GM18909 (cell line): ENCODE results near the gene EPHB3.

ENCODE experiments used
- ATAC-seq: cut with Tn5 transposase; IDR thresholded peaks from one replicate; pipeline ENCODE4 v1.9.1; 2021; ENCODE audit warnings: mild to moderate bottlenecking; ENCODE audit not compliant: unreplicated experiment, poor library complexity

Gene EPHB3

DNA sequence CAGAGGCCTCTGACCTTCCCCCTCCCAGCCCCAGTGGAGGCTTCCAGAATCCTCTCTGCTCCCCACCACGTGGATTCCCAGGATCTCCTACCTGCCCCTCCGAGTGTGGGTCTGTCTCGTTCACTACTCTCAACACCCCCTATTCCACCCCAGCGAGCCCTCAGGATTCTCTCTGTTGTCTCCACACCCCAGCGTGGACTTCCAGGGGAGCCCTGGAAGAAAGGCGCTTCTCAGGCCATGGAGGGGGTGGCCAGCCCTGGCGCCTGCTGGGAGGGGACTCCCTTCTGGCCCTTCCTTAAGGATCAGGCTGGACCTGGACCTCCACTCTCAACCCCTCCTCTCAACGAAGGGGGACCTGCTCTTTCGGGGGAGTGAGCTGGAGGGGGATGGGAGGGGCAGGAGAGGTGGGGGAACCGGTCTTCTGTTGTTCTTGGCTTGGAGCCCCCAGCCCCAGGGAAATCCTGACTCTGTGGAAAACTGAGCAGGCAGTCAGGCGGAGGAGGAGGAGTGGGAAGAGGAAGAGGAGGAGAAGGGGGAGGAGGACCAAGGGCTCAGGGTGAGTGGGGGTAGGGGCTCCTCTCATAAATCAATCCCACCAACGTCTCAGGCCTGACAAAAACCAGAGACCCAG lies 32.9 kb downstream of the EPHB3 start:
- no peak for ATAC-seq

DNA sequence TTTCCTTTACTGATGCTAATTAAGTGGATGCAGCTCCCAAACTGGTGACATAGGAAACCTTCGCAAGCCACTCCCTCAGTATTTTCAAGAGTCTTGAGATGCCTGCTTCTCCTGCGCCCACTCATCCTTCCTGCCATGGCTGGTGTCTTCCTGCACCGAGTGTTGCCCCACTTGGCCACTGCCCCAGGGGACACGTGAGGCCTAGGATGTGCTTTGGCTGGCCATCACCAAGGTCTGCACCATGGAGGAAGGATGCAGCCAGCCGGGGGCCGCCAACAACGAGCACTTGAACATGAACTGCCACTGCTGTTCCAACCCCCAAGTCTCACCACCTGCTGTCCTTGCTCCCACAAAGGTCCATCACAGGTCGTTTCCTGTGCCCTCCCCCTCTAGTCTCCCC lies 34.1 kb downstream of the EPHB3 start:
- ATAC-seq: no peak

DNA sequence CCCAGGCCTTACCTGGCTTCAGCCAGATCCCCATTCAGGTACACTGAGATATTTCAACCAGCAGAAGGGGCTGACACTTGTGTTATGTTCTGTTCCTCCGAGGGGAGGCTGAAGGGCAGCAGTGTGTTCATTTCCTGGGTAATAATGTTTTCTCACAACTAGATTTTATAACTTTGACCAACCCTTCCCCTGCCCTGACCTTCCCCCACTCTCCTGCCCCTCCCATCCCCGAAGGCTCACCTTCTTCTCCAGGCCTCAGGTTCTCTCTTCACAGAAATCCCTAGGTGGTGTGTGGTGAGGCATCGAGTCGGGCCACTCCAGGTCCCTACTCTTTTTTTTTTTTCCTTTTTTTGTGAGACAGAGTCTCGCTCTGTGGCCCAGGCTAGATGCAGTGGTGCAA lies 34.6 kb downstream of the EPHB3 start:
- ATAC-seq: no peak

DNA sequence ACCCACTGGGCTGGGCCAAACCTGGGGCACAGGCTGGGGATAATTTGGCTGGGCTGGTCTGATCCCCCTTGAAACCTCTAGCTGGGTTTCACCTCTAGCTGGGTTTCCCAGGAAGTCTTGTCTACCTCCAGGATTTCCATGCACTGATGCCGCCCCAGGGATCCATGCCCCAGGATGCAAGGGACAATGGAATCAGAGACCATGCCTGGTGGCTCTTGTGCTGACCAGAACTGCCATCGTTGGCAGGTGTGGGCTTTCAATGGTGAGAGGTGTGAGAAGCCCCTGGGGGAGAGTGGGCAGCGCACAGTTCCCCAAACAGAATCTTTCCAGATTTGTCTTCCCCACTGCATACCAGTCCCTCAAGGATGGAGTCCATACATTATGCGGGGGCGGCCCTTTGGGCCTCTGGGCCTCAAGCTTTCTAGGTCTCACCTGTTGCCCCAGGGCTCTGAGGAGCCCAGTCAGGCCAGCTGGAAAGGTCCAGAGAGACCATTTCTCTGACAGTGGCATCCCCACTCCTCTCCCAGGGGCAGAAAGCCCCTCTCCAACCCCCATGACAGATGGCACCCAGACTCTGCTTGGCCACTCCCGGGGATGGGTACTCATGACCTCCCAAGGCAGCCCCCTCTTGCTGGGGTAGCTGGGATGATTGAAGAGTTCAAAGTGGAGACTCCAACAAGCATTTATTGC lies 35.4 kb downstream of the EPHB3 start:
- no peak for ATAC-seq

DNA sequence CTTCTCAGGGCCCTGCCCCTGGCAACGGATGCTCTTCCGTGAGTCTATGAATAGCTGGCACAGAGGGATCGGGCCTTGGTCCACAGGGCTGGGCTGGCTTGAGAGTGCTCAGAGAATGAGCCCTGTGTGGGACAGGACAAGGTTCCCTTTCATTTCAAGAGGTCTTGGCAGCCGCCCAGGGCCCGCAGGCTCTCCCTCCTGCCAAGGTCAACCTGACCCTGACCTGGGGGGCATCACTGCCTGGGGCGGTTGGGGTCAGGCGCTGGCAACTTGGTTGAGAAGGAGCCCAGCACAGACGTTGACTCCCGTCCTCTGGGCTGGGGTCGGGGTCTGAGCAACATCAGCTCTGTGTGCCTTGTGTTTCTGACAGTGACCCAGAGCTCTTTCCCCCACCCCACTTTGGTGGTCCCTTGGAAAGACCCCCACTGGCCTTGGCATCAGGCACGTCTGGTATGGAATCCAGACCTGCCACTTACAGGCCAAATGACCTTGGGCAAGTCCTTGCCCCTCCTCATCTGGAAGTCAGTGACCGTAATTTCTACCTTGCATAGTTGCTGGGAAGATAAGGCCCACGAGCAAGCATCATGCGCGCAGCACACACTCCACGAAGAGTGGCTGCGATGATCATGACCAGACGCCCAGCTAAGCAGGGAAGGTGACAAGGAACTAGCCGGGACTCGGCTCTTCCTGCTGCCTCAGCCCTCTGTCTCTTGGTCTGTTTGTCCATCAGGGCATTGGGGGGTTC lies 36.4 kb downstream of the EPHB3 start:
- ATAC-seq: no peak

DNA sequence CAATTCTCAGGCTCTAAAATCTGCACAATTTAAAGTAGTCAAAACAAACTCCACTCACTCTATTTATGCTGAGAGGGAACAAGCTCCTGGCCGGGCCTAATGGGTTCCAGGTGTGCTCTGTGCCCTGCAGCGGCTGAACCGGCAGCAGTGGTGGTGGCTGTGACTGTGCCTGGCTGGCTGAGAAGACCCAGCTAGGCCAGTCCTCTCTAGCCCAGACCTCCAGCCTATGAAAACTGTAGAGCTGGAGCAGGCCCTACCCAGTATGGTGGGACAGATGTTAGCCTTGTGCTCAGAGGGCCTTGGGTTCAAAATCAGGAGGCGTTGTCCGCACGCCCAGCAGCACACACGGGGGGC lies 37.0 kb downstream of the EPHB3 start:
- no peak for ATAC-seq

DNA sequence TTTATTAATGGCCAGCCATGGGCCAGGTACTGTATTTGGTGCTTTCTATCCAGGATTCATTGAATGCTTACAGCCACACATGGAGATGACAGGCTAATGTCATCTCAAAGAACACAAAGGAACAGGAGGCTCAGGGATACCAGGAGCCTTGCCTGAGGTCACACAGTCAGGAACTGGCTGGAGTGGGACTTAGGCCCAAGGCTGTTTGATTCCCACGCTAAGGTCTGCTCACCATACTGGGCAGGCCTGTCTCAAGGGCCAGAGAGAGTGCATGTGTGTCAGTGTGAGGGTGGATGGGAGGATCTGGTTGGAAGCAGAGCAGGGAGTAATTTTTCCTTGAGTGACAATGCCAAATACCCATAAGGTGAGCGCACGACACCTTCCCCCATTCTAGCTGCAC lies 37.6 kb downstream of the EPHB3 start:
- ATAC-seq: no peak

DNA sequence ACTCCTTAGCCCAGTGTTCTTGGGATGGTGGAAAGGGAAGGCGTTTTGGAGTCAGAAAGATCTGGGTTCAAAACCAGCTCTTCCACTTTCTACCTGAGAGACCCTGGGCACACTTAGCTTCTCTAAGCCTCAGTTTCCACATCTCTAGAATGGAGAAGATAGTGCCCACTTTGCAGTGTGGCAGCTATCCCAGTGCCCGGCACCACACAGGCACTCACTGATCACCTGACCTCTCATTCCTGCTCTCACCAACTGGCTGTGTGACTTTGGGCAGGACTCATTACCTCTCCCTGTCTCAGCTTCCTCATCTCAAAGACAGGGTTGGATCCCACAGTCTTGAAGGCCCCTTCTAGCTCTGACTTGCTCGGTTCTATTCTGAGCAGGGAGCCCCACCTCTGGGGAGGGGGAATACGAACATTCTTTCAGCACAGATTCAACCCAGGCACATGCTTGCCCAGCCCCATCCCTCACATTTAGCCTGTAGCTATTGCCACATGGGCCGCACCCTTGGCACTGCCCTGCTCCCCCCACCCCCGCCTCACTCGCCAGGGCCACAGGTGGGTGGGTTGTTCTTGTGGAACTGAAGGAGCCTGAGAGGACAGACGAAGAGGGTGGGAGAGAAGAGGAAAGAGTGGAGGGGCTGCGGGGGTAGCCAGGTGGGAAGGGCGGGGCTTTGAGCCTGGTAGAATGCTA lies 39.2 kb downstream of the EPHB3 start:
- ATAC-seq: no peak

DNA sequence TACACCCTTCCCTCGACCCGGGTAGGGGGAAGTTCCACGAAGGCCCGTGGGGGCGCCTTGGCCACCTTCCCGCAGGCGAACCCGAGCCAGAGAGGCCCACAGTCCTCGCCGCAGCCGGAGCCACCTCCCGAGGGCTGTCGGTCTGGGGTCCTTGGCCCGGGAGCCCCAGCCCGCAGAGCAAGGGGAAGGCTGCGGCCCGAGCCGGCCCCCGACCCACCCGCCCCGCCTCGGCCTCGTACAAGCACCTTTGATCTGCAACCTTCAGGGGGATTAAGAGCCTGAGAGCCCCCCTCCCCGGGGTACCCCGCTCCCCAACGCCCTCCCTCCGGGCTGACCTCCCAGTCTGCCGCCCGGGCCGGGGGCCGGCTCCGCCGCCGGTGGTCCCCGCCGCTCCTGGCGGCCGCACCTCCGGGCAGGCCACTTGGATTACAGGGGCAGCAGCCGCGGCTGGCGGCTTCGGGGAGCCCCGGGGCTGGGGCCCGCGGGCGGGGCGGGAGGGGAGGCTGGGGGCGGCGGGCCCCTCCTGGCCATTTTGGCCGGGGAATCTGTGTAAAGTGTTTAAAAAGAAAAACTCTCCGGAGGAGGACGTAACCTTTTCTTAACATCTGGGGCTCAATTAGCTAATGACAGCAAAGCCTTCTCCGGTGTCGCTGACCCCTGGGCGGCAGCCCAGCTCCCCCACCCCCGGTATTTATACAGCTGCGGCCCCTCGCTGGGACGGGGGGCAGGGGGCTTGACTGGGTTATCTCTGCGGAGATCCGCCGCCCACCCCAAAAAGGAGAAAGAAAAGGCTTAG lies 40.2 kb downstream of the EPHB3 start:
- no peak for ATAC-seq

DNA sequence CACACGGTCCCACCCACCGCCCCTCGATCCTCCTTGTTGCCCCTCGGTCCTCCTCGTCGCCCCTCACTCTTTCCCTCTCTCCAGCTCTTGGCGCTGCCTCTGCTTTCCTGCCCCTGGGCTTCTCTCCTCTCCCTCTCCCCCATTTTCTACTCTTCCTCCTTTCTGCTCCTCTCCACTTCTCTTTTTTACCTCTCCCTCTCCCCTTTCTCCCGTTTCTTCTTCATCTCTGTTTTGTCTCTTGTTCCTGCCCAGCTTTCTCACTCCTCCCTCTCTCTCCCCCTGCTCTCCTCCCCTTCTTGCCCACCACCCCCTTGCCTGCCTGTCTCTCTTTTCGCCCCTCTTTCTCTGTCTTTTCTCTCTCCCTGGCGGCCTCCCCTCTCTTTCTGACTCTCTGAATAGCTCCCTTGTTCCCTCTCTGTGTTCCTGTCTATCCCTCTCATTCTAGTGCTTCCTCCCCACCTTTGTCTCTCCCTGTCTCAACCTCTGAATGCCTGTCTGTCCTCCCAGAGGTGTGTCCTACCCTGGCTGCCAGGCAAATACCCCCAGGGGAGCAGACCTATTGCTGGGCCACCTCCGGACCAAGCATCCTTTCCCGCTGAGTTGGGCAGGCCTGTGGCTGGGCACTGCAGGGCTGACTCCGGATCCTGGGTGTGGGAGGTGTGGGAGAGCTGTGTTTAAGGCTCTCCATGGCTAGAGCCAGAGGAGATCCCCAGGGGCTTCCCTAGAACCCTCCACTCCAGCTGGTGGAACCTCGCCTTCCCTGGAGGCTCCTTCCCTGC lies 41.0 kb downstream of the EPHB3 start:
- ATAC-seq: no peak

DNA sequence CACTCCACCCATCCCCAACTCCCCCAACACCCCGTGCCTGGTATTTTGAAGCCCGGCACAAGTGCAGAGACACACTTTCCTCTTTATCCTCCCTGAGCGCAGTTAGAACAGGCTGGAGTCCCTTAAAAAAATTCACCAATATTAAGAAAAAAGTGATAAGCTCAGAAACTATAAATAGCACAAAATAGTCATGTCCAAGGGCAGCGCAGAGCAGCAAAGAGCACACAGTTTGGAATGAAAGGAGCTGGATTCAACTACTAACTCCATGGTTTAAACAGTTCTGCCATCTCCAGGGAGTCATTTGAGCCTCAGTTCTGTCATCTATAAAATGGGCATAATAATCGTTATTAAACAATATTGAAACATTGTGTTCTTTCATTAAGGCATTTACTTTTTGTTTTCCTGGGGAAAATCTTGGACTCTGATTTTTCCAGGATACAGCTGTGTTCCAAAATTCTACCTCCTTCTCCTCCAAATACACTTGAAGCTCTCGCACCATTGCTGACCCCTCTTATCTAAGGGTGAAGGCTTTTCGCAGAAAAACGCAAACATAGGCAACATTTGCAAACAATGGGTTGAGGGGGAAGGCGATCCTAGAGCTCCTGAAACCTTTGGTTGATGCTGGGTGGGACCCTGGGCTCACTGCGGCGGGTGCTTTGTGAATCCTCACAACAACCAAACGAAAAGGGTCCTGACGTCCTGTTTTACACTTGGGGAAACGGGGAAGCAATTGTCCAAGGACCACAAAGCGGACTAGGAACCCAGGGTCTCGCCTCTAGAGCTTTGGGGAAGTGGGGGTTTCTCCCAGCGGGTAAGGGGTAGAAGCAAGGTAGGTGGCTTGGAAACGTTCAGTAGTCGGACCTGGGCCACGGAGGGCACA lies 41.8 kb downstream of the EPHB3 start:
- ATAC-seq: no peak

DNA sequence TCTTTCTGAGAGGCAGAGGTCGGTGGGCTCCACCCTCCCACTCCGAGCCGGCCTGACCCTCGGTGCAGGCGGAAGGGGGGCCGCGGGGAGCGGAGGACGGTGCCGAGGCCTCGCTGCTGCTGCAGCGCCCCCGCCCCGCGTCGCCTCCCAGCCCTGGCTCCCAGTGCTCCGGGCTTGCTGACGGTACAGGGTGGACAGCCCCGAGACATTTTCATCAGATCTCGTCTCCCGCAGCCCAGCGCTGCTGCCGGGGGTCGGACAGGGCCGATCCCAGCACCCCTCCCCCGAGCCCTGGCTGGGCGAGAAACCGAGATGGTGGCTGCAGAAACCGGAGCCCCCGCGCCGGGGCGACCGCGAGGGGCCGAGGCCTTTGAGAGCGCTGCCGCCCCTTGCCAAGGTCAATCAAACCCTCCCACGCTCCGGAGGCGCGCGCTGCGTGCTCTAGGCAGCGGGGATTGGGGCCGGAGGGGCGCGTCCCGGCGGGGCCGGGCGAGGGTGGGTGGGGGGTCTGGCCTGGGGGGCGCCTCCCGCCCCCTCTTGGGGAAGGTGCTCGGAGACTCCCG lies 42.5 kb downstream of the EPHB3 start:
- ATAC-seq: no peak

DNA sequence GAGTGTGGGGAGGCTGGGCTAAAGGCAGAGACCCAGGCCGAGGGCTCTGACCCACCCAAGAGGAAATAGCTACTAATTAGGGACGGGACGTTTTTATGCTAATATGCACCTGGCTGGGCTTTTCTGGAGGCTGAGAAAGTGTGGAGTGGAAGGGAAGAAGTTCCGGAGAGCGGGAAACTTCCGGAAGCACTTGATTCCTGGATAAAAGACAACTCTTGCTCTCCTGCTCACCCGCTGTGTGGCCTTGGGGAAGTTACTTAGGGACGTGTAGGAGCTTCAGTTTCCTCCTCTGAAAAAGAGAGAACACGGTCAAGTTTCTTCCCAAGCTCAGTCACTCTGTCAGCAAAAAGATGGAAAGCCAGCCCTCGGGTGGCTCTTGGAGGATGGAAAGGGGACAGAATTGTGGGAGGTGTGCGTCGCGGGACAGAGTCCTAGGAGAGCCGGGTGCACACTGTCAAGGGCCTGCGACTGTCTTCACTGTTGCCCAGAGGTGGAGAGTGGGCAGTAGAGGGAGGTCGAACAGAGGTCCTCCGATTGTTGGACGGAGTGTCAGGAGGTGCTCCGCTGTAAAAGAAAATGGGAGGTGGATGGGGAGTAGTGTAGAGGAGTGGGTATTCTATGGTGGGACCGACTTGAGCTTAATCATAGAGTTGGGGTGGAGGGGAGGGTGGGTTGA lies 43.2 kb downstream of the EPHB3 start:
- ATAC-seq: no peak

DNA sequence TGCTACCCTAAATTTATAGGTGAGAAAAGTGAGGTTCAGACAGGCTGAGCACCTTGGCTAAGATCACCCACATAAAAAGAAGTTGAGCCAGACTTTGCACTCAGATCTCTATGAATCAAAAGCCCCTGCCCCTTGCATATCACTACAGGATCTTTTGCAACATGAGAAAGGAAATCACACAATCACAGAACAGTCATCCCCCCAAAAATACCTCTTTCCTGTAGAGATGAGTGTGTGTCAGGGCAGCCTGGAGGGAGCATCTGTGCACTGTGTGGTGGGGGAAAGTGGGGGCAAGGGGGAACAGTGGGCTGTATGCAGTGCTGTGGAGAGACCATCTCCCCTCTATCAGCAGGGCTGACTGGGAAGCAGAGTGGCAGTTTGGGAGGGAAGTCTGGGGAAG lies 46.6 kb downstream of the EPHB3 start:
- ATAC-seq: no peak

DNA sequence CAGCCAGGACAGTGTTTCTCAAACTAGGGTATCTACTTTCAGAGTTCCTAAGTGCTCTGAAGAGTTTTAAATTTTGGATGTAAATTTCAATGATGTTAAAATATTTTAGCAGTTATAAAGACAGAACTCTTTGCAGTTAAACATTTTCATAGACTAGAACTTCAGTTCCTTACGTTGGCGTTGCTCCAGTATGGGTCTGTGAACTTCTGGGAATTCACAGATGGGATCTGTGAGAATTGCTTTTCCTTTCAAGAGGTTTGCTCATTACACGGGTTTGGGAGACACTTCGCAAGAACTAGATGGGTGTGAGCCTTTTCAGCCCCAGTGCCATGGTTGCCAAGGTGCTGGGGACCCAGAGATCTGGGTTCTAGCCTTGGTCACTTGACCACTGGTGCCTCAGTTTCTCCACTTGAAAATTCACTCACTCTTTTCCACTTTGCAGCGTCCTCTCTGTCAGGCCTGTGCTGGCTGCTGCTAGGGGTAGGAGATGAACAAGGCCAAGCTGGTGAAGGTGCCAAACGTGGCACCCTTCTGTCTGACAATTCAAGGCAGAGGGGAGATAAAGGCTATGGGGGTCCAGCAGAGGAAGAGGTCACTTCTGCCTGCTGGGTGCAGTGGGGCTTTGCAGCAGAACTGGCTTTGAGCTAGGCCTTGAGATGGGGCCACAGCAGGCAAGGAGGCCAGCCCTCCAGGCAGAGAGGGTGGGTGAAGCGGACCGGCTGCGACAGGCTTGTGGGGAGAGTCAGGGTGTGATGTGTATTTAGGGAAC lies 48.1 kb downstream of the EPHB3 start:
- ATAC-seq: no peak

DNA sequence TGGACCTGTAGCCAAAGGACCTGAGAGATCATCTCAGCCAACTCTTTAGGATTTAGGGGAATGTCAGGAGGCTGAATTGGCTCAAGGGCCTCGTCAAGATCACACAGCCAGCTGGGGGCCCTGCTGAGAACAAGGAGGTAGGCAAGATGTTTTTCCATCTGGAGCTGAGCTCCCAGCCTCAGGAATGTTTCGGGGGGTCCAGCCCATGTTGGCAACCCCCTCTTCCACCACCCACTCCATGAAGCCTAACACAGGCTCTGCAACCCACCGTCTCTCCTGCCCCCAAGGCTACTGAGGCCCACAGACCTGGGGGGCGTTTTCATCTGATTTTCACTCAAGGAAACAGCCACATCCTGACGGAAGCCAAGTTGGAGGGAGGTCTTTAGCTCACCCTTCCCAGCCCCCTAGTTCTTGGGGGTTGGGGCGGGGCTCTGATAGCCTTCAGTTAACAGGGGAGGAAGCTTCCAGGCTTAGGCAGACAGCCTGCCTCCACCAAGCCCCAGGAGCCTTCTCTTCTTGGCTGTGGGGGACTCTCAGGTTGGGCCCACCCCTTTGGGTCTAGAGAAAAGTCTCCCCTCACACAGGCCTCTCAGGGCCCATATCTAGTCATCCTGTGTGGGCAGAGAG lies 48.8 kb downstream of the EPHB3 start:
- no peak for ATAC-seq
